Prostate gland (tissue), 2 donors: ENCODE data around the gene GRAMD2A.

Experiments used
- POLR2A ChIP-seq: fragments of 450-650 bp; IDR thresholded peaks from one replicate; pipeline ENCODE4 v1.6.1; 2016; ENCODE audit warnings: antibody characterized with exemption, mild to moderate bottlenecking
- TF ChIP-seq, protein P1 (sequence below), 4 experiments: fragments of 200-600 bp in 2 of 4; fragments of 450-650 bp in 2 of 4; sonication (generic) in 2 of 4; IDR thresholded peaks; 1 replicate in 3 of 4; 2 replicates in 1 of 4; pipeline ENCODE4 v1.5.1; 2016 to 2019; ENCODE audit warnings: antibody characterized with exemption in 4 of 4, mild to moderate bottlenecking in 2 of 4, moderate library complexity in 2 of 4

GRCh38 chr15:72237853-72238224 is 40.3 kb upstream of the GRAMD2A start:
- TF ChIP-seq POLR2A = no peak
- TF ChIP-seq, protein P1, sequence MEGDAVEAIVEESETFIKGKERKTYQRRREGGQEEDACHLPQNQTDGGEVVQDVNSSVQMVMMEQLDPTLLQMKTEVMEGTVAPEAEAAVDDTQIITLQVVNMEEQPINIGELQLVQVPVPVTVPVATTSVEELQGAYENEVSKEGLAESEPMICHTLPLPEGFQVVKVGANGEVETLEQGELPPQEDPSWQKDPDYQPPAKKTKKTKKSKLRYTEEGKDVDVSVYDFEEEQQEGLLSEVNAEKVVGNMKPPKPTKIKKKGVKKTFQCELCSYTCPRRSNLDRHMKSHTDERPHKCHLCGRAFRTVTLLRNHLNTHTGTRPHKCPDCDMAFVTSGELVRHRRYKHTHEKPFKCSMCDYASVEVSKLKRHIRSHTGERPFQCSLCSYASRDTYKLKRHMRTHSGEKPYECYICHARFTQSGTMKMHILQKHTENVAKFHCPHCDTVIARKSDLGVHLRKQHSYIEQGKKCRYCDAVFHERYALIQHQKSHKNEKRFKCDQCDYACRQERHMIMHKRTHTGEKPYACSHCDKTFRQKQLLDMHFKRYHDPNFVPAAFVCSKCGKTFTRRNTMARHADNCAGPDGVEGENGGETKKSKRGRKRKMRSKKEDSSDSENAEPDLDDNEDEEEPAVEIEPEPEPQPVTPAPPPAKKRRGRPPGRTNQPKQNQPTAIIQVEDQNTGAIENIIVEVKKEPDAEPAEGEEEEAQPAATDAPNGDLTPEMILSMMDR (IDR thresholded peaks at IDR 0.05) = no peak
